ENCODE results near the gene SMC5. TPM values are rescaled to one million over a fixed set of nuclear protein-coding genes. Genes with fewer than 3 reads are reported as not detected.
A peak's percentile ranks its signal among the peaks of the same experiment; 100 is the strongest.

The SMC5 gene
- total RNA-seq, 4 donors from 2014 or later, result 20.2 to 86.1 (median 24.0) TPM

- no peak for DNase-seq
- Histone ChIP-seq H3K4me3 (no peak overlapping the region), H3K9me3 (no peaks in the 10 kb centered on the region), H3K4me1 (peaks cover 17 to 66% (median 38%) of the 10 kb centered on the region in 4 donors), H3K27ac (peak overlapping the region in 3 of 4 donors; percentile 11 to 76 (median 30)), H3K36me3 (peaks cover 0 to 22% (median 9%) of the 10 kb centered on the region in 4 donors), H3K27me3 (no peaks in the 10 kb centered on the region)
- in situ Hi-C loops (cut with MboI; ENCODE audit: low pct_ligation_motif_present in 1 of 4, low pct_unique_long_range_greater_than_20kb in 1 of 4, low sequenced_read_pairs in 3 of 4), result no loop called here
- no peak for TF ChIP-seq EP300 (IDR thresholded peaks at IDR 0.05; ENCODE audit: low read depth)
- no peak for TF ChIP-seq POLR2A (IDR thresholded peaks at IDR 0.05)
- no peak for TF ChIP-seq CTCF (IDR thresholded peaks at IDR 0.05)
- TF ChIP-seq POLR2AphosphoS5 (IDR thresholded peaks at IDR 0.05), result no peak
- intact Hi-C loops (cut with DNase I; ENCODE audit: low total_unique reads), result no loop called here
- 75 to 83% methylated on average over 2 to 3 of the region's 3 CpGs for WGBS, 2 donors (ENCODE audit: low coverage in 1 of 2)
Observed at GRCh38 chr9:70389188-70389587, 130.4 kb downstream of the SMC5 start.

- WGBS, 2 donors (ENCODE audit: low coverage in 1 of 2), result 72 to 100% methylated on average over 2 to 10 of the region's 10 CpGs
- Histone ChIP-seq H3K27me3 (no peaks in the 10 kb centered on the region), H3K36me3 (peaks cover 0 to 22% (median 9%) of the 10 kb centered on the region in 4 donors), H3K4me3 (no peak overlapping the region), H3K4me1 (peaks cover 20 to 66% (median 41%) of the 10 kb centered on the region in 4 donors), H3K9me3 (no peaks in the 10 kb centered on the region), H3K27ac (peak overlapping the region in 3 of 4 donors; percentile 11 to 76 (median 30))
- DNase-seq, result no peak
- TF ChIP-seq POLR2A (IDR thresholded peaks at IDR 0.05), result no peak
- TF ChIP-seq EP300 (IDR thresholded peaks at IDR 0.05; ENCODE audit: low read depth), result no peak
- TF ChIP-seq CTCF (IDR thresholded peaks at IDR 0.05), result no peak
- TF ChIP-seq POLR2AphosphoS5 (IDR thresholded peaks at IDR 0.05), result no peak
- intact Hi-C loops (cut with DNase I; ENCODE audit: low total_unique reads) (no loop called here), in situ Hi-C loops (cut with MboI; ENCODE audit: low pct_ligation_motif_present in 1 of 4, low pct_unique_long_range_greater_than_20kb in 1 of 4, low sequenced_read_pairs in 3 of 4) (no loop called here)
Observed at GRCh38 chr9:70389621-70390266, 131.0 kb downstream of the SMC5 start.

GRCh38 chr9:70390933-70391341 is 132.2 kb downstream of the SMC5 start:
- intact Hi-C loops (cut with DNase I; ENCODE audit: low total_unique reads), result no loop called here
- TF ChIP-seq CTCF (IDR thresholded peaks at IDR 0.05) (no peak), POLR2A (IDR thresholded peaks at IDR 0.05) (no peak), EP300 (IDR thresholded peaks at IDR 0.05; ENCODE audit: low read depth) (no peak), POLR2AphosphoS5 (IDR thresholded peaks at IDR 0.05) (no peak)
- H3K4me1 ChIP-seq, result peaks cover 22 to 71% (median 43%) of the 10 kb centered on the region in 4 donors
- in situ Hi-C loops (cut with MboI; ENCODE audit: low pct_ligation_motif_present in 1 of 4, low pct_unique_long_range_greater_than_20kb in 1 of 4, low sequenced_read_pairs in 3 of 4), result no loop called here
- H3K9me3 ChIP-seq, result no peaks in the 10 kb centered on the region
- peaks cover 0 to 15% (median 6%) of the 10 kb centered on the region in 4 donors for H3K36me3 ChIP-seq
- no peaks in the 10 kb centered on the region for H3K27me3 ChIP-seq
- 78 to 80% methylated on average over 2 of the region's 2 CpGs for WGBS, 2 donors (ENCODE audit: low coverage in 1 of 2)
- DNase-seq, result no peak
- no peak overlapping the region for H3K4me3 ChIP-seq
- peak overlapping the region; percentile 11 to 76 (median 48) for H3K27ac ChIP-seq

- Histone ChIP-seq H3K27me3 (no peaks in the 10 kb centered on the region), H3K4me3 (peak overlapping the region in 1 of 4 donors; percentile 1), H3K9me3 (no peaks in the 10 kb centered on the region), H3K27ac (peak overlapping the region; percentile 65 to 76 (median 66)), H3K36me3 (peaks cover 0 to 5% (median 0%) of the 10 kb centered on the region in 4 donors), H3K4me1 (peaks cover 26 to 81% (median 46%) of the 10 kb centered on the region in 4 donors)
- no peak for DNase-seq
- TF ChIP-seq POLR2AphosphoS5 (IDR thresholded peaks at IDR 0.05) (no peak), CTCF (IDR thresholded peaks at IDR 0.05) (peak in 2 of 5 experiments; percentile 3 to 21)
- 60 to 80% methylated on average over 1 to 2 of the region's 2 CpGs for WGBS, 2 donors (ENCODE audit: low coverage in 1 of 2)
- in situ Hi-C loops (cut with MboI; ENCODE audit: low pct_ligation_motif_present in 1 of 4, low pct_unique_long_range_greater_than_20kb in 1 of 4, low sequenced_read_pairs in 3 of 4) (no loop called here), intact Hi-C loops (cut with DNase I; ENCODE audit: low total_unique reads) (no loop called here)
Observed at GRCh38 chr9:70392189-70392588, 133.4 kb downstream of the SMC5 start.

All from transverse colon (tissue), 4 donors.